ENCODE data around the gene NCKAP5. TPM values are rescaled to one million over a fixed set of nuclear protein-coding genes. Genes with fewer than 3 reads are reported as not detected.

Gene NCKAP5
- total and polyA plus RNA-seq, 9 of the 15 experiments (the other 6 are each of a cell fraction or from before 2014, with no cell fraction given) = not detected

- Histone ChIP-seq H3K79me2 (ENCODE audit: control insufficient read depth, insufficient read depth, low read length) (no peaks in the 10 kb centered on the region), H3K27me3 (ENCODE audit: control insufficient read depth in 2 of 2, insufficient read depth in 2 of 2, low read length in 2 of 2) (no peaks in the 10 kb centered on the region), H2AFZ (ENCODE audit: low read depth, low read length) (no peak overlapping the region), H3K27ac (ENCODE audit: extremely low read depth, low read depth, low read length) (no peak overlapping the region), H3K4me3 (no peak overlapping the region), H3K9me3 (replicated peaks; ENCODE audit: control insufficient read depth, insufficient read depth, low read depth, low read length) (no peaks in the 10 kb centered on the region), H3K36me3 (ENCODE audit: control insufficient read depth, insufficient read depth, low read length) (no peaks in the 10 kb centered on the region), H3K9ac (ENCODE audit: insufficient read depth in 1 of 2, low read depth in 2 of 2, low read length in 2 of 2) (no peak overlapping the region), H3K9me1 (ENCODE audit: control insufficient read depth, insufficient read depth, low read length) (no peaks in the 10 kb centered on the region), H3K4me1 (replicated peaks in 1 of 2; ENCODE audit: control insufficient read depth in 2 of 2, insufficient read depth in 2 of 2, low read length in 2 of 2) (no peaks in the 10 kb centered on the region), H4K20me1 (replicated peaks; ENCODE audit: control insufficient read depth, insufficient read depth, low read length) (no peaks in the 10 kb centered on the region), H3K4me2 (ENCODE audit: insufficient read depth, low read length) (no peak overlapping the region)
- FAIRE-seq = no peak
- ChIA-PET POLR2A (no interaction called here), CTCF (ENCODE audit: low intra/inter-chr PET ratio) (no interaction called here)
- TF ChIP-seq ZNF398 (CRISPR knock-in tag; IDR thresholded peaks at IDR 0.05) (no peak), SNAPC5 (CRISPR knock-in tag; IDR thresholded peaks at IDR 0.05) (no peak), U2AF1 (optimal IDR thresholded peaks at IDR 0.05; ENCODE audit: low read depth, low read length) (no peak), NR2C2 (CRISPR knock-in tag; IDR thresholded peaks at IDR 0.05) (no peak), NR2C2 (tag; IDR thresholded peaks at IDR 0.05) (no peak), YBX1 (IDR thresholded peaks at IDR 0.05) (no peak), HDAC1 (IDR thresholded peaks at IDR 0.05) (no peak)
- TF ChIP-seq, protein P1, sequence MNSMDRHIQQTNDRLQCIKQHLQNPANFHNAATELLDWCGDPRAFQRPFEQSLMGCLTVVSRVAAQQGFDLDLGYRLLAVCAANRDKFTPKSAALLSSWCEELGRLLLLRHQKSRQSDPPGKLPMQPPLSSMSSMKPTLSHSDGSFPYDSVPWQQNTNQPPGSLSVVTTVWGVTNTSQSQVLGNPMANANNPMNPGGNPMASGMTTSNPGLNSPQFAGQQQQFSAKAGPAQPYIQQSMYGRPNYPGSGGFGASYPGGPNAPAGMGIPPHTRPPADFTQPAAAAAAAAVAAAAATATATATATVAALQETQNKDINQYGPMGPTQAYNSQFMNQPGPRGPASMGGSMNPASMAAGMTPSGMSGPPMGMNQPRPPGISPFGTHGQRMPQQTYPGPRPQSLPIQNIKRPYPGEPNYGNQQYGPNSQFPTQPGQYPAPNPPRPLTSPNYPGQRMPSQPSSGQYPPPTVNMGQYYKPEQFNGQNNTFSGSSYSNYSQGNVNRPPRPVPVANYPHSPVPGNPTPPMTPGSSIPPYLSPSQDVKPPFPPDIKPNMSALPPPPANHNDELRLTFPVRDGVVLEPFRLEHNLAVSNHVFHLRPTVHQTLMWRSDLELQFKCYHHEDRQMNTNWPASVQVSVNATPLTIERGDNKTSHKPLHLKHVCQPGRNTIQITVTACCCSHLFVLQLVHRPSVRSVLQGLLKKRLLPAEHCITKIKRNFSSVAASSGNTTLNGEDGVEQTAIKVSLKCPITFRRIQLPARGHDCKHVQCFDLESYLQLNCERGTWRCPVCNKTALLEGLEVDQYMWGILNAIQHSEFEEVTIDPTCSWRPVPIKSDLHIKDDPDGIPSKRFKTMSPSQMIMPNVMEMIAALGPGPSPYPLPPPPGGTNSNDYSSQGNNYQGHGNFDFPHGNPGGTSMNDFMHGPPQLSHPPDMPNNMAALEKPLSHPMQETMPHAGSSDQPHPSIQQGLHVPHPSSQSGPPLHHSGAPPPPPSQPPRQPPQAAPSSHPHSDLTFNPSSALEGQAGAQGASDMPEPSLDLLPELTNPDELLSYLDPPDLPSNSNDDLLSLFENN (IDR thresholded peaks at IDR 0.05; ENCODE audit: low read depth in 2 of 2, low read length in 2 of 2) = no peak
- in situ Hi-C loops (cut with MboI) = no loop called here
- BruUV-seq (replicated peaks) = no TSS peak
- no peak for DNase-seq (ENCODE audit: extremely low read depth in 1 of 4, low spot score in 3 of 4)
- no peak for ATAC-seq
- 4% methylated on average over 3 of the region's 4 CpGs for WGBS (ENCODE audit: insufficient coverage, low coverage, missing lambda C conversion rate)
- intact Hi-C loops (cut with micrococcal nuclease) = no loop called here
These were observed 297.2 kb downstream of the NCKAP5 start for GRCh38 chr2:133271105-133271504.

Data from K562 (cell line).